GM10248 (cell line): ENCODE measurements around the gene TALDO1.

Experiments
- CTCF ChIA-PET: fragments of 300-600 bp; sonication (Branson Sonifier 250); formaldehyde crosslinking; extraction: SDS; loops from one replicate; lab custom pipeline; 2021; ENCODE audit warnings: antibody characterized with exemption; lab: Yijun Ruan, JAX
- POLR2A ChIA-PET: fragments of 350-650 bp; sonication (Branson Sonifier 250); formaldehyde crosslinking; extraction: SDS; loops from one replicate; lab custom pipeline; 2020; ENCODE audit warnings: antibody characterized with exemption; lab: Yijun Ruan, JAX
- DNase-seq: peaks from one replicate; pipeline ENCODE4 v3.0.0; 2012; ENCODE audit errors: extremely low spot score
- CTCF ChIP-seq: IDR thresholded peaks from 2 replicates; pipeline ENCODE4 v1.5.1; 2012; ENCODE audit warnings: mild to moderate bottlenecking, low read depth; ENCODE audit errors: extremely low read depth, missing control alignments, control extremely low read depth

Gene TALDO1

GRCh38 chr11:787084-787675 is 39.9 kb downstream of the TALDO1 start:
- POLR2A ChIA-PET: no interaction called here
- no peak for DNase-seq
- no peak for TF ChIP-seq CTCF
- CTCF ChIA-PET: no interaction called here

- no peak for DNase-seq
- no peak for TF ChIP-seq CTCF
- CTCF ChIA-PET: no interaction called here
- POLR2A ChIA-PET: no interaction called here
Observed at GRCh38 chr11:788009-788640, 40.9 kb downstream of the TALDO1 start.

GRCh38 chr11:788953-789940 is 42.0 kb downstream of the TALDO1 start:
- TF ChIP-seq CTCF: no peak
- ChIA-PET CTCF (interaction anchor here (2.5 kb wide), 1 partner anchor 11 kb away, joined by 10 read pairs; the partner anchor contains the start of gene GATD1), POLR2A (interaction anchor here (0.5 to 1.1 kb wide), 2 partner anchors 30 to 450 kb away, joined by 3 to 6 read pairs; no protein-coding TSS in a partner anchor)
- peak; percentile 44 for DNase-seq

GRCh38 chr11:789943-790342 is 42.7 kb downstream of the TALDO1 start, which contains the start of gene CEND1:
Gene CEND1, minus strand, starts transcription at chr11:790090. Its CDS starts 1,514 bp downstream, at chr11:788576.
- peak; percentile 81 for DNase-seq
- TF ChIP-seq CTCF: no peak
- ChIA-PET CTCF (interaction anchor here (2.5 kb wide), 1 partner anchor 12 kb away, joined by 10 read pairs; the partner anchor contains the start of gene GATD1), POLR2A (interaction anchor here (0.5 to 1.1 kb wide), 2 partner anchors 30 to 451 kb away, joined by 3 to 6 read pairs; no protein-coding TSS in a partner anchor)

GRCh38 chr11:790721-791564 is 43.7 kb downstream of the TALDO1 start:
- CTCF ChIA-PET: interaction anchor here (2.5 kb wide), 1 partner anchor 13 kb away, joined by 10 read pairs; the partner anchor contains the start of gene GATD1
- DNase-seq: no peak
- TF ChIP-seq CTCF: no peak
- POLR2A ChIA-PET: no interaction called here
